ENCODE data around the gene GIMAP8. TPM values are rescaled to one million over a fixed set of nuclear protein-coding genes. Genes with fewer than 3 reads are reported as not detected.

The GIMAP8 gene
- total RNA-seq, 2 donors from 2014 or later, result not detected

- Histone ChIP-seq H3K9me3 (ENCODE audit: control insufficient read depth, low read length) (no peaks in the 10 kb centered on the region), H3K9ac (ENCODE audit: extremely low read depth, low read length, poor library complexity, severe bottlenecking) (no peak overlapping the region), H3K27me3 (ENCODE audit: control insufficient read depth, insufficient read depth, low read length, poor library complexity, severe bottlenecking) (no peaks in the 10 kb centered on the region), H3K36me3 (ENCODE audit: control insufficient read depth, insufficient read depth, low read length) (no peaks in the 10 kb centered on the region), H3K4me3 (ENCODE audit: low read length) (no peak overlapping the region), H3K4me1 (ENCODE audit: control insufficient read depth, insufficient read depth, low read length) (peaks cover 3% of the 10 kb centered on the region), H3K27ac (ENCODE audit: low read depth, low read length) (peak overlapping the region; percentile 41)
- TF ChIP-seq CTCF (conservative IDR thresholded peaks at IDR 0.05), result no peak
- WGBS, 2 experiments (ENCODE audit: insufficient coverage in 1 of 2, insufficient read length in 1 of 2), result 85 to 92% methylated on average over 8 to 10 of the region's 10 CpGs
- peak; percentile 28 for DNase-seq
- Mint-ChIP-seq H3K9me3 (no peaks in the 10 kb centered on the region), H3K27ac (no peak overlapping the region), H3K36me3 (ENCODE audit: low read depth) (peaks cover 3% of the 10 kb centered on the region), H3K4me3 (no peak overlapping the region), H3K4me1 (peaks cover 14% of the 10 kb centered on the region), H3K27me3 (ENCODE audit: insufficient read depth) (peaks cover 1% of the 10 kb centered on the region)
These were observed 39.6 kb upstream of the GIMAP8 start for GRCh38 chr7:150410680-150411346.

DNA sequence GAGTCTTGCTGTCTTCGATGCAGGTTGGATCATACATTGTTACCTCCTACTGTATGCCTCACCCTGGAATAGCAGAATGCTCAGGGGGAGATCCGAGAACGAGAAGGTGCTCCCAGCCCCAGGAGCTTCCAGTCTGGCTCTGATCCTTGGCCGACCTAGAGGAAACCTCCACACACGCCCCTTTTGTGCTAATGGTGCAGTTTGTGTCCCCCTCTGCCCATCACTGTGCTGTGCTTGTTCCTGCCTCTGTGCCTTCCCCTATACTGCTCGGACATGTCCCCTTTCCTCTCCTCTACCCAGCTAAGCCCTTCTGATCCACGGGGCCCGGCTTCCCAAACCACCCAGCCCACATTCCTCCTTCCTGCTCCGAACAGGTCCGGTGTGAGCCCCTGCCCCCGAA is 38.8 kb upstream of the GIMAP8 start:
- Mint-ChIP-seq H3K4me3 (no peak overlapping the region), H3K9me3 (no peaks in the 10 kb centered on the region), H3K36me3 (ENCODE audit: low read depth) (peaks cover 3% of the 10 kb centered on the region), H3K4me1 (peaks cover 6% of the 10 kb centered on the region), H3K27ac (no peak overlapping the region), H3K27me3 (ENCODE audit: insufficient read depth) (peaks cover 1% of the 10 kb centered on the region)
- Histone ChIP-seq H3K36me3 (ENCODE audit: control insufficient read depth, insufficient read depth, low read length) (no peaks in the 10 kb centered on the region), H3K9ac (ENCODE audit: extremely low read depth, low read length, poor library complexity, severe bottlenecking) (no peak overlapping the region), H3K27ac (ENCODE audit: low read depth, low read length) (no peak overlapping the region), H3K9me3 (ENCODE audit: control insufficient read depth, low read length) (no peaks in the 10 kb centered on the region), H3K27me3 (ENCODE audit: control insufficient read depth, insufficient read depth, low read length, poor library complexity, severe bottlenecking) (no peaks in the 10 kb centered on the region), H3K4me1 (ENCODE audit: control insufficient read depth, insufficient read depth, low read length) (no peaks in the 10 kb centered on the region), H3K4me3 (ENCODE audit: low read length) (no peak overlapping the region)
- no peak for TF ChIP-seq CTCF (conservative IDR thresholded peaks at IDR 0.05)
- peak; percentile 43 for DNase-seq
- WGBS, 2 experiments (ENCODE audit: insufficient coverage in 1 of 2, insufficient read length in 1 of 2), result 81 to 83% methylated on average over 7 to 11 of the region's 11 CpGs

- Histone ChIP-seq H3K4me3 (ENCODE audit: low read length) (no peak overlapping the region), H3K27ac (ENCODE audit: low read depth, low read length) (no peak overlapping the region), H3K9ac (ENCODE audit: extremely low read depth, low read length, poor library complexity, severe bottlenecking) (no peak overlapping the region), H3K36me3 (ENCODE audit: control insufficient read depth, insufficient read depth, low read length) (no peaks in the 10 kb centered on the region), H3K4me1 (ENCODE audit: control insufficient read depth, insufficient read depth, low read length) (no peaks in the 10 kb centered on the region), H3K27me3 (ENCODE audit: control insufficient read depth, insufficient read depth, low read length, poor library complexity, severe bottlenecking) (no peaks in the 10 kb centered on the region), H3K9me3 (ENCODE audit: control insufficient read depth, low read length) (no peaks in the 10 kb centered on the region)
- DNase-seq, result peak; percentile 43
- no peak for TF ChIP-seq CTCF (conservative IDR thresholded peaks at IDR 0.05)
- Mint-ChIP-seq H3K4me1 (peaks cover 2% of the 10 kb centered on the region), H3K36me3 (ENCODE audit: low read depth) (peaks cover 2% of the 10 kb centered on the region), H3K27ac (no peak overlapping the region), H3K9me3 (no peaks in the 10 kb centered on the region), H3K4me3 (no peak overlapping the region), H3K27me3 (ENCODE audit: insufficient read depth) (peaks cover 1% of the 10 kb centered on the region)
- WGBS, 2 experiments (ENCODE audit: insufficient coverage in 1 of 2, insufficient read length in 1 of 2), result 85 to 95% methylated on average over 2 to 11 of the region's 11 CpGs
These were observed 38.4 kb upstream of the GIMAP8 start for GRCh38 chr7:150412016-150412415.
